OCI-LY1 (cell line): ENCODE data around the gene FBF1.
"Not testable (repeated sequence)": the region's sequence is repeated elsewhere in the genome, so short reads cannot be mapped to it uniquely, and the experiment has no call there.

Experiments used
- H2AFZ ChIP-seq: fragments of 200-600 bp; sonication (generic), shearing (Covaris generic); 2 replicates; pipeline ENCODE4 v1.6.0; 2014; ENCODE audit warnings: antibody characterized with exemption, mild to moderate bottlenecking, low read length
- H3F3A ChIP-seq: fragments of 200-600 bp; sonication (generic), shearing (Covaris generic); 2 replicates; pipeline ENCODE4 v1.6.0; 2014; ENCODE audit warnings: mild to moderate bottlenecking, antibody characterized with exemption, low read length, moderate library complexity; ENCODE audit not compliant: insufficient read depth
- H3K27ac ChIP-seq: fragments of 200-600 bp; sonication (generic); 2 replicates; pipeline ENCODE4 v1.5.1; 2014; ENCODE audit warnings: low read length, mixed run types, mild to moderate bottlenecking, low read depth; ENCODE audit not compliant: poor library complexity, severe bottlenecking
- H3K27me3 ChIP-seq: fragments of 200-600 bp; sonication (generic); 2 replicates; pipeline ENCODE4 v1.6.0; 2014; ENCODE audit warnings: antibody characterized with exemption, mild to moderate bottlenecking, low read length, moderate library complexity; ENCODE audit not compliant: insufficient read depth
- H3K36me3 ChIP-seq: fragments of 200-600 bp; sonication (generic); 2 replicates; pipeline ENCODE4 v1.6.1; 2014; ENCODE audit warnings: mild to moderate bottlenecking, antibody characterized with exemption, low read length, moderate library complexity, mixed read lengths; ENCODE audit not compliant: insufficient read depth
- H3K4me1 ChIP-seq: fragments of 200-600 bp; sonication (generic); 2 replicates; pipeline ENCODE4 v1.5.1; 2014; ENCODE audit warnings: mild to moderate bottlenecking, low read length, moderate library complexity; ENCODE audit not compliant: insufficient read depth, severe bottlenecking
- H3K4me2 ChIP-seq: fragments of 200-600 bp; sonication (generic), shearing (Covaris generic); 2 replicates; pipeline ENCODE4 v1.6.1; 2014; ENCODE audit warnings: low read length
- H3K4me3 ChIP-seq: fragments of 200-600 bp; sonication (generic); 2 replicates; pipeline ENCODE4 v1.5.1; 2014; ENCODE audit warnings: low read length, low read depth, mild to moderate bottlenecking, mixed read lengths; ENCODE audit not compliant: poor library complexity, severe bottlenecking
- H3K79me2 ChIP-seq: fragments of 200-600 bp; shearing (Covaris generic); 2 replicates; pipeline ENCODE4 v1.6.1; 2016; ENCODE audit warnings: mixed run types, low read length, mixed read lengths; ENCODE audit not compliant: insufficient read depth
- H3K9ac ChIP-seq: fragments of 200-600 bp; sonication (generic), shearing (Covaris generic); 2 replicates; pipeline ENCODE4 v1.6.1; 2014; ENCODE audit warnings: mild to moderate bottlenecking, low read length, mixed read lengths
- H3K9me2 ChIP-seq: fragments of 200-600 bp; sonication (generic), shearing (Covaris generic); 2 replicates; pipeline ENCODE4 v1.6.1; 2014; ENCODE audit warnings: low read depth, mild to moderate bottlenecking, low read length, mixed read lengths
- H3K9me3 ChIP-seq: fragments of 200-600 bp; shearing (Covaris generic); 2 replicates; pipeline ENCODE4 v1.6.1; 2014; ENCODE audit warnings: low read length, mixed read lengths
- H4K20me1 ChIP-seq: fragments of 200-600 bp; sonication (generic), shearing (Covaris generic); 2 replicates; pipeline ENCODE4 v1.6.0; 2016; ENCODE audit warnings: mild to moderate bottlenecking, low read length; ENCODE audit not compliant: insufficient read depth
- CTCF ChIP-seq: fragments of 200-600 bp; sonication (generic), shearing (Covaris generic); IDR thresholded peaks from 2 replicates; pipeline ENCODE4 v1.5.1; 2017; ENCODE audit warnings: mild to moderate bottlenecking, antibody characterized with exemption, low read length, moderate library complexity, mixed read lengths
- EZH2 ChIP-seq: fragments of 200-600 bp; sonication (generic), shearing (Covaris generic); IDR thresholded peaks from 2 replicates; pipeline ENCODE4 v1.8.0; 2017; ENCODE audit warnings: borderline replicate concordance, mixed run types, mild to moderate bottlenecking, antibody characterized with exemption, low read length, moderate library complexity, mixed read lengths

The FBF1 gene

GRCh38 chr17:75869282-75870141, 71.3 kb downstream of the FBF1 start:
- Histone ChIP-seq H3K4me3 (no peak overlapping the region), H3K27me3 (no peaks in the 10 kb centered on the region), H3K4me1 (peaks cover 8% of the 10 kb centered on the region), H3K36me3 (no peaks in the 10 kb centered on the region), H2AFZ (no peak overlapping the region), H3F3A (no peaks in the 10 kb centered on the region), H3K9ac (no peak overlapping the region), H3K9me3 (no peaks in the 10 kb centered on the region), H3K27ac (no peak overlapping the region), H3K79me2 (no peaks in the 10 kb centered on the region), H3K4me2 (no peak overlapping the region), H3K9me2 (no peaks in the 10 kb centered on the region), H4K20me1 (no peaks in the 10 kb centered on the region)
- TF ChIP-seq CTCF: no peak
- TF ChIP-seq EZH2: no peak

DNA sequence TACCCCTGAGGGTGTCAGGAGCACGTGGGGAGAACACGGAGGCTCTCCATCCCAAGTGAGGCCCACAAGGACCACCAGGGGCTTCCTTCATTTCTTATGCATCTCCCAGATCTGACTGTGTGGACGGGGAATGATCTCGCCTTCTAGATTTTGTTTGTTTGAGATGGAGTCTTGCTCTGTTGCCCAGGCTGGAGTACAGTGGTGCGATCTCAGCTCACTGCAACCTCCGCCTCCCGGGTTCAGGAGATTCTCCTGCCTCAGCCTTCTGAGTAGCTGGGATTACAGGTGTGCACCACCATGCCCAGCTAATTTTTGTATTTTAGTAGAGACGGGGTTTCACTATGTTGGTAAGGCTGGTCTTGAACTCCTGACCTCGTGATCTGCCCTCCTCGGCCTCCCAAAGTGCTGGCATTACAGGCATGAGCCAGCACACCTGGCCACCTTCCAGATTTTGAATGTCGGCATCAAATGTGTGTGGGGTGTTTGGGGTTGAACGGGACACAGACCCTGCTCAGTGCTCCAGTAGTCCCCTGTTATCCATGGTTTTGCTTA, 72.0 kb downstream of the FBF1 start:
- peaks cover 15% of the 10 kb centered on the region for H3K4me1 ChIP-seq
- not testable (repeated sequence) for H4K20me1 ChIP-seq, H3K9me2 ChIP-seq, H3K27ac ChIP-seq, H3F3A ChIP-seq, H3K9me3 ChIP-seq, H3K4me2 ChIP-seq, H3K79me2 ChIP-seq, H2AFZ ChIP-seq, H3K27me3 ChIP-seq, H3K36me3 ChIP-seq, H3K9ac ChIP-seq, H3K4me3 ChIP-seq

GRCh38 chr17:75865404-75866188, 75.2 kb downstream of the FBF1 start:
- H3K9ac ChIP-seq, H3K27ac ChIP-seq: not testable (repeated sequence)

DNA sequence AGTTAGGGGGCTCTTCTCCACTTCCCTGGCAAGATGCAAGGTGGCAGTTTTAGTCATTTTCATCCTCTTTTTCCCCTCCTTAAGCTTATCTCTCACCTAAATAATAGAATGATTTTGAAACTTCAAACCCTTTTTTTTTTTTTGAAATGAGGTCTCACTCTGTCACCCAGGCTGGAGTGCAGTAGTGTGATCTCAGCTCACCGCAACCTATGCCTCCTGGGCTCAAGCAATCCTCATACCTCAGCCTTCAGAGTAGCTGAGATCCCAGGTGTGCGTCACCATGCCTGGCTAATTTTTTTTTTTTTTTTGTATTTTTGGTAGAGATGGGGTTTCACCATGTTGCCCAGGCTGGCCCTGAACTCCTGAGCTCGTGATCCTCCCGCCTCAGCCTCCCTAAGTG, 76.0 kb downstream of the FBF1 start:
- not testable (repeated sequence) for H3F3A ChIP-seq, H3K79me2 ChIP-seq, H3K4me2 ChIP-seq, H2AFZ ChIP-seq, H3K27ac ChIP-seq, H3K9me2 ChIP-seq, H3K27me3 ChIP-seq, H3K4me3 ChIP-seq, H3K9ac ChIP-seq, H4K20me1 ChIP-seq, H3K36me3 ChIP-seq, H3K9me3 ChIP-seq
- H3K4me1 ChIP-seq: peaks cover 11% of the 10 kb centered on the region

More at GRCh38 chr17:75865404-75866188, 75.2 kb downstream of the FBF1 start:
- not testable (repeated sequence) for H3K4me2 ChIP-seq, H3K79me2 ChIP-seq, H3K9me3 ChIP-seq, H3K27me3 ChIP-seq, H3K4me3 ChIP-seq, H3K36me3 ChIP-seq, H2AFZ ChIP-seq, H3K9me2 ChIP-seq, H3F3A ChIP-seq, H4K20me1 ChIP-seq
- H3K4me1 ChIP-seq: peaks cover 11% of the 10 kb centered on the region
